OCI-LY3 (cell line): Measurements from ENCODE around the gene MAMSTR.

Experiments
- H2AFZ ChIP-seq: fragments of 200-600, 300-600 bp; shearing (Covaris generic); 2 replicates; pipeline ENCODE4 v1.6.0; 2014; ENCODE audit warnings: antibody characterized with exemption, low read depth, low read length
- H3K27ac ChIP-seq: fragments of 200-600, 300-600 bp; sonication (generic); 2 replicates; pipeline ENCODE4 v1.5.1; 2014; ENCODE audit warnings: mild to moderate bottlenecking, low read length, moderate library complexity, mixed read lengths
- H3K27me3 ChIP-seq: fragments of 200-600, 300-600 bp; sonication (generic); 2 replicates; pipeline ENCODE4 v1.6.1; 2014; ENCODE audit warnings: low read depth, low read length, mixed read lengths
- H3K36me3 ChIP-seq: fragments of 200-600, 300-600 bp; sonication (generic); replicated peaks from 2 replicates; pipeline ENCODE3; 2014; ENCODE audit warnings: low read depth, low read length, mixed read lengths
- H3K4me1 ChIP-seq: fragments of 300-600, 200-600 bp; sonication (generic); 2 replicates; pipeline ENCODE4 v1.6.1; 2014; ENCODE audit warnings: low read length, mixed read lengths
- H3K4me2 ChIP-seq: fragments of 200-600, 300-600 bp; sonication (generic); 2 replicates; pipeline ENCODE4 v1.6.1; 2014; ENCODE audit warnings: low read length, mixed read lengths
- H3K4me3 ChIP-seq: fragments of 300-600, 200-600 bp; sonication (generic); 2 replicates; pipeline ENCODE4 v1.5.1; 2014; ENCODE audit warnings: antibody characterized with exemption, mild to moderate bottlenecking, low read length, moderate library complexity
- H3K79me2 ChIP-seq: fragments of 300-600, 200-600 bp; shearing (Covaris generic); 2 replicates; pipeline ENCODE4 v1.6.1; 2014; ENCODE audit warnings: mild to moderate bottlenecking, low read length, mixed read lengths
- H3K9ac ChIP-seq: fragments of 300-600, 200-600 bp; shearing (Covaris generic); 2 replicates; pipeline ENCODE4 v1.6.0; 2014; ENCODE audit warnings: mild to moderate bottlenecking, low read length, moderate library complexity
- H3K9me3 ChIP-seq: fragments of 200-600, 300-600 bp; shearing (Covaris generic); 2 replicates; pipeline ENCODE4 v1.6.1; 2014; ENCODE audit warnings: low read length, mixed read lengths; ENCODE audit not compliant: insufficient read depth
- H4K20me1 ChIP-seq: fragments of 200-600, 300-600 bp; sonication (generic); 2 replicates; pipeline ENCODE4 v1.6.1; 2016; ENCODE audit warnings: low read length, mixed read lengths; ENCODE audit not compliant: insufficient read depth
- EZH2phosphoT487 ChIP-seq: fragments of 200-600 bp; shearing (Covaris generic); IDR thresholded peaks from 2 replicates; pipeline ENCODE4 v1.6.1; 2018; ENCODE audit warnings: antibody characterized with exemption, mixed run types, low read depth
- TF ChIP-seq, protein P1 (sequence below): fragments of 200-600, 300-600 bp; sonication (generic); IDR thresholded peaks from 2 replicates; pipeline ENCODE4 v1.5.1; 2014; ENCODE audit warnings: antibody characterized with exemption, low read length, low read depth

MAMSTR gene

DNA sequence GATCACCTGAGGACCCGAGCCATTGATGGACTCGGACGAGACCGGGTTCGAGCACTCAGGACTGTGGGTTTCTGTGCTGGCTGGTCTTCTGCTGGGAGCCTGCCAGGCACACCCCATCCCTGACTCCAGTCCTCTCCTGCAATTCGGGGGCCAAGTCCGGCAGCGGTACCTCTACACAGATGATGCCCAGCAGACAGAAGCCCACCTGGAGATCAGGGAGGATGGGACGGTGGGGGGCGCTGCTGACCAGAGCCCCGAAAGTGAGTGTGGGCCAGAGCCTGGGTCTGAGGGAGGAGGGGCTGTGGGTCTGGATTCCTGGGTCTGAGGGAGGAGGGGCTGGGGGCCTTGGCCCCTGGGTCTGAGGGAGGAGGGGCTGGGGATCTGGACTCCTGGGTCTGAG, 36.7 kb upstream of the MAMSTR start:
- Histone ChIP-seq H3K79me2 (no peaks in the 10 kb centered on the region), H3K36me3 (no peaks in the 10 kb centered on the region), H4K20me1 (no peaks in the 10 kb centered on the region), H3K27ac (no peak overlapping the region), H3K4me2 (no peak overlapping the region), H3K4me1 (peaks cover 8% of the 10 kb centered on the region; the same call in 1 of the 2 replicates), H3K9ac (no peak overlapping the region), H3K9me3 (no peaks in the 10 kb centered on the region), H2AFZ (no peak overlapping the region), H3K4me3 (no peak overlapping the region), H3K27me3 (peaks cover 6% of the 10 kb centered on the region)
- no peak for TF ChIP-seq EZH2phosphoT487
- TF ChIP-seq, protein P1, sequence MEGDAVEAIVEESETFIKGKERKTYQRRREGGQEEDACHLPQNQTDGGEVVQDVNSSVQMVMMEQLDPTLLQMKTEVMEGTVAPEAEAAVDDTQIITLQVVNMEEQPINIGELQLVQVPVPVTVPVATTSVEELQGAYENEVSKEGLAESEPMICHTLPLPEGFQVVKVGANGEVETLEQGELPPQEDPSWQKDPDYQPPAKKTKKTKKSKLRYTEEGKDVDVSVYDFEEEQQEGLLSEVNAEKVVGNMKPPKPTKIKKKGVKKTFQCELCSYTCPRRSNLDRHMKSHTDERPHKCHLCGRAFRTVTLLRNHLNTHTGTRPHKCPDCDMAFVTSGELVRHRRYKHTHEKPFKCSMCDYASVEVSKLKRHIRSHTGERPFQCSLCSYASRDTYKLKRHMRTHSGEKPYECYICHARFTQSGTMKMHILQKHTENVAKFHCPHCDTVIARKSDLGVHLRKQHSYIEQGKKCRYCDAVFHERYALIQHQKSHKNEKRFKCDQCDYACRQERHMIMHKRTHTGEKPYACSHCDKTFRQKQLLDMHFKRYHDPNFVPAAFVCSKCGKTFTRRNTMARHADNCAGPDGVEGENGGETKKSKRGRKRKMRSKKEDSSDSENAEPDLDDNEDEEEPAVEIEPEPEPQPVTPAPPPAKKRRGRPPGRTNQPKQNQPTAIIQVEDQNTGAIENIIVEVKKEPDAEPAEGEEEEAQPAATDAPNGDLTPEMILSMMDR: no peak

DNA sequence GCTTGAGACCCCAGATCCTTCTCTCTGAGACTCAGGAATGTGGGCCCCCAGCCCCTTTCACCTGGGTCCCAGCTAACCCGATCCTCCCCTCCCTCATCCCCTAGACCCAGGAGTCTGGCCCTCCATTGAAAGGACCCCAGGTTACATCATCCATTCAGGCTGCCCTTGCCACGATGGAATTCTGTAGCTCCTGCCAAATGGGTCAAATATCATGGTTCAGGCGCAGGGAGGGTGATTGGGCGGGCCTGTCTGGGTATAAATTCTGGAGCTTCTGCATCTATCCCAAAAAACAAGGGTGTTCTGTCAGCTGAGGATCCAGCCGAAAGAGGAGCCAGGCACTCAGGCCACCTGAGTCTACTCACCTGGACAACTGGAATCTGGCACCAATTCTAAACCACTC, 36.3 kb upstream of the MAMSTR start:
- Histone ChIP-seq H3K4me1 (peaks cover 8% of the 10 kb centered on the region; the same call in 1 of the 2 replicates), H3K4me3 (no peak overlapping the region), H3K9me3 (no peaks in the 10 kb centered on the region), H2AFZ (no peak overlapping the region), H3K27me3 (peaks cover 4% of the 10 kb centered on the region), H3K27ac (no peak overlapping the region), H4K20me1 (no peaks in the 10 kb centered on the region), H3K79me2 (no peaks in the 10 kb centered on the region), H3K9ac (no peak overlapping the region), H3K36me3 (no peaks in the 10 kb centered on the region), H3K4me2 (no peak overlapping the region)
- TF ChIP-seq, protein P1: no peak
- TF ChIP-seq EZH2phosphoT487: no peak

DNA sequence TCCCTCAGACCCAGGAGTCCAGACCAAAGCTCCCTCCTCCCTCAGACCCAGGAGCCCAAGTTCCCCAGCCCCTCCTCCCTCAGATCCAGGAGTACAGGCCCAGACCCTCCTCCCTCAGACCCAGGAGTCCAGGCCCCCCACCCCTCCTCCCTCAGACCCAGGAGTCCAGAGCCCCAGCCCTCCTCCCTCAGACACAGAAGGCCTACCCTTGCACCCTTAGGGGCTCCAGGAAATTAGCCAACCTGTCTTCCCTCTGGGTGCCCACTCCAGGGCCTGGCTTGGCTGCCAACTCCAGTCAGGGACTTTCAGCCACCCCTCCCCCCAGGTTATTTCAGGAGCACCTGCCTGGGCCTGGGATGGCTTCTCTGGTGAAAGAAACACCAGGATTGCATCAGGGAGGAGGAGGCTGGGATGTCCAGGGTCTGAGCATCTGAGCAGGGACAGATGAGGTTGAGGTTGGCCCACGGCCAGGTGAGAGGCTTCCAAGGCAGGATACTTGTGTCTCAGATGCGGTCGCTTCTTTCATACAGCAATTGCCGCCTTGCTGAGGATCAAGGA, 35.6 kb upstream of the MAMSTR start, which contains the start of gene FGF21:
Gene FGF21, plus strand, starts transcription at position 441 of the 558 bp plus-strand sequence. CDS start 713 bp downstream, outside the sequence.
- Histone ChIP-seq H4K20me1 (no peaks in the 10 kb centered on the region), H3K79me2 (no peaks in the 10 kb centered on the region), H3K27ac (no peak within 1 kb of the TSS), H3K36me3 (no peaks in the 10 kb centered on the region), H3K9me3 (no peaks in the 10 kb centered on the region), H3K4me2 (no peak within 1 kb of the TSS), H3K4me1 (peaks cover 4% of the 10 kb centered on the region; the same call in 1 of the 2 replicates), H2AFZ (no peak within 1 kb of the TSS), H3K9ac (no peak within 1 kb of the TSS), H3K4me3 (no peak within 1 kb of the TSS), H3K27me3 (no peaks in the 10 kb centered on the region)
- TF ChIP-seq, protein P1: no peak
- no peak for TF ChIP-seq EZH2phosphoT487

DNA sequence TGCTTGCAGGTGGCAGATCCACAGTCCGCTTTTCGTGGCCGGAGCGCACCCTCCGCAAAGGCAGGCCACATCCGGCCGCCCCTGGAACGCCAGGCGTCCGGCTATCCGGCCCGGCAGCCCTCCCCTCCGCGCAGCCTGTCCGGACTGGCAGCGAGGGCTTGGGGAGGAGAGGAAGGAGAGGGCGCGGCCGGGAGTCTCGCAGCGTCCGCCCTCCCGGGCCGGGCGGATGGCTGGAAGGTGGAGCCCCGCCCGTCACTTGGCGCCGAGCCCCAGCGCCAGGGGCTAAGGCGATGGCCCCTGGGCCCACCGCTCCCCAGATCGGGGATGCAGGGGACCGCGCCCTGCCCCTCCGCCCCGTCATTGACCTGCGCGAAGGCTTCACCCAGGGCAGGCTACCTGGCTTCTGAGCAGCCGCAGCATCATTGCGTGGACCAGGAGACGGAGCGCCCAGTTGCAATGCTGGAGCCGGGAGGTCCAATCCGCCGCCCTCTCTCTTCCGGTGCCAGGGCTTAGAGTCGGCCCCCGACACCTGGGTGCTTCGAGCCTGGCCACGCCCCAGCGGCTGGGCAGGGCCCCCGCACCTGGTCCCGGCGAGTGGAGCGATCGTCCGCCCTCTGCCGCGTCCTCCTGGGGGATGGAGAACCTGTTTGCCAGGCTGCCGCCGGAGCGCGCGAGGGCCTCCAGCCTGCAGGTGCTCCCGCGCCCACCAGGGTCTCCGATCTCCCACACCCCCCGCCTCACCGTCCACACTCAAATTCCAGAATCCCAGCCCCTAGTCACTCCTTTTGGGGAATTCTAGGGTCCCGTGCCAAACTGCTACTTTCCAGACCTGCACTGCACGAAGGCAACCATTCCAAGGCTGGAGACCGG, 33.2 kb upstream of the MAMSTR start, which contains the start of gene FUT1:
Gene FUT1, minus strand, starts transcription at position 146 of the 870 bp plus-strand sequence. CDS start 1,360 bp downstream, outside the sequence.
- H3K27ac ChIP-seq: no peak within 1 kb of the TSS
- H3K4me1 ChIP-seq: peaks cover 4% of the 10 kb centered on the region; the same call in 1 of the 2 replicates
- H3K9me3 ChIP-seq: no peaks in the 10 kb centered on the region
- no peaks in the 10 kb centered on the region for H4K20me1 ChIP-seq
- H3K36me3 ChIP-seq: no peaks in the 10 kb centered on the region
- no peaks in the 10 kb centered on the region for H3K27me3 ChIP-seq
- H2AFZ ChIP-seq: no peak within 1 kb of the TSS
- H3K4me2 ChIP-seq: no peak within 1 kb of the TSS
- H3K9ac ChIP-seq: no peak within 1 kb of the TSS
- no peaks in the 10 kb centered on the region for H3K79me2 ChIP-seq
- TF ChIP-seq, protein P1: no peak
- TF ChIP-seq EZH2phosphoT487: no peak
- H3K4me3 ChIP-seq: no peak within 1 kb of the TSS
